CD4-positive, alpha-beta memory T cell (primary cell): Measurements from ENCODE around the gene GM2A. TPM values are rescaled to one million over a fixed set of nuclear protein-coding genes. Genes with fewer than 3 reads are reported as not detected.

Experiments
- CTCF ChIA-PET: fragments of 350-600 bp; sonication (Branson Sonifier 250); formaldehyde crosslinking; loops from one replicate; lab custom pipeline; 2021; ENCODE audit warnings: inconsistent platforms; ENCODE audit not compliant: partially characterized antibody; lab: Charles Lee
- POLR2A ChIA-PET: fragments of 350-600 bp; sonication (Branson Sonifier 250); formaldehyde crosslinking; loops from one replicate; lab custom pipeline; 2021; ENCODE audit not compliant: partially characterized antibody; lab: Charles Lee
- DNase-seq, 5 donors: peaks; one replicate each; pipeline versions ENCODE4 v3.0.0 to v3.0.0-alpha.2; 2020 to 2022; ENCODE audit warnings: mixed read lengths in 1 of 5
- H3K27ac ChIP-seq: one replicate; pipeline ENCODE4 v1.7.0; 2013; ENCODE audit warnings: low read depth, low read length
- H3K27me3 ChIP-seq: 2 replicates; pipeline ENCODE4 v1.7.0; 2013; ENCODE audit warnings: mild to moderate bottlenecking, low read length, moderate library complexity; ENCODE audit not compliant: insufficient read depth
- H3K36me3 ChIP-seq: 2 replicates; pipeline ENCODE4 v1.7.0; 2013; ENCODE audit warnings: mild to moderate bottlenecking, low read length, moderate library complexity; ENCODE audit not compliant: insufficient read depth
- H3K4me1 ChIP-seq: 2 replicates; pipeline ENCODE4 v1.7.0; 2013; ENCODE audit warnings: mild to moderate bottlenecking, low read length, moderate library complexity; ENCODE audit not compliant: insufficient read depth
- H3K4me3 ChIP-seq, 2 donors: one replicate each; pipeline ENCODE4 v1.7.0; 2013; ENCODE audit warnings: low read length in 2 of 2, mild to moderate bottlenecking in 1 of 2
- H3K9me3 ChIP-seq, 2 donors: one replicate each; pipeline ENCODE4 v1.7.0; 2013; ENCODE audit warnings: low read length in 2 of 2, control low read depth in 1 of 2; ENCODE audit not compliant: control insufficient read depth in 1 of 2
- H3K27ac Mint-ChIP-seq, 7 donors: one replicate each; pipeline ENCODE4 v1.8.0; 2020 to 2021; ENCODE audit warnings: mixed read lengths in 7 of 7, mild to moderate bottlenecking in 6 of 7, inconsistent platforms in 3 of 7, moderate library complexity in 3 of 7
- H3K27me3 Mint-ChIP-seq, 2 donors: one replicate each; pipeline ENCODE4 v1.8.0; 2020 to 2021; ENCODE audit warnings: mixed read lengths in 2 of 2
- H3K36me3 Mint-ChIP-seq, 2 donors: one replicate each; pipeline ENCODE4 v1.8.0; 2020 to 2021; ENCODE audit warnings: mixed read lengths in 2 of 2, inconsistent platforms in 1 of 2, mild to moderate bottlenecking in 1 of 2
- H3K4me1 Mint-ChIP-seq, 4 donors: one replicate each; pipeline ENCODE4 v1.8.0; 2020 to 2021; ENCODE audit warnings: mixed read lengths in 4 of 4, mild to moderate bottlenecking in 1 of 4
- H3K4me3 Mint-ChIP-seq, 8 donors: one replicate each; pipeline ENCODE4 v1.8.0; 2020 to 2021; ENCODE audit warnings: mixed read lengths in 8 of 8, mild to moderate bottlenecking in 7 of 8, moderate library complexity in 6 of 8, inconsistent platforms in 3 of 8
- H3K9me3 Mint-ChIP-seq, 8 donors: one replicate each; pipeline ENCODE4 v1.8.0; 2020 to 2021; ENCODE audit warnings: mixed read lengths in 8 of 8, mild to moderate bottlenecking in 5 of 8, inconsistent platforms in 3 of 8, moderate library complexity in 1 of 8
- intact Hi-C: fragments of 100-400 bp; cut with micrococcal nuclease; formaldehyde crosslinking; loops from one replicate; pipeline ENCODE4 v1.15.1; 2023
- polyA plus RNA-seq, 2 donors: library from polyadenylated mRNA; unstranded; fragments of 300-500 nt; fragmentation: Illumina TruSeq; gene quantifications; one replicate each; pipeline ENCODE4 v1.2.3, GENCODE V29; 2021
- total RNA-seq, 2 experiments: library from RNA; stranded (reverse); gene quantifications; one replicate each; pipeline ENCODE4 v1.2.3, GENCODE V29; 2021

GM2A gene
- total RNA-seq = 10 to 100 TPM; 20.4 to 23.1 TPM
- polyA plus RNA-seq = 1 to 10 TPM; 4.3 to 5.6 TPM

- no peaks in the 10 kb centered on the region for H3K27me3 Mint-ChIP-seq
These were observed at the start of gene GM2A for GRCh38 chr5:151252762-151253604. GM2A (plus strand) TSS chr5:151253185; CDS start chr5:151253217, 32 bp downstream.

GRCh38 chr5:151204051-151204450 lies 48.9 kb upstream of the GM2A start:
- peaks cover 47% of the 10 kb centered on the region for H3K4me1 ChIP-seq
- peaks cover 29% of the 10 kb centered on the region for H3K36me3 ChIP-seq
- ChIA-PET CTCF (interaction anchor here (1.5 to 4.5 kb wide), 3 partner anchors 10 to 34 kb away, joined by 3 to 22 read pairs (median 3); no protein-coding TSS in a partner anchor), POLR2A (interaction anchor here (1.4 to 5.5 kb wide), 2 partner anchors 9 to 19 kb away, joined by 9 to 67 read pairs; partner anchors contain the start of gene CCDC69)
- H3K9me3 Mint-ChIP-seq = no peaks in the 10 kb centered on the region
- H3K4me3 ChIP-seq = no peak overlapping the region
- peak overlapping the region in 2 of 7 donors; percentile 35 to 52 for H3K27ac Mint-ChIP-seq
- H3K27ac ChIP-seq = no peak overlapping the region
- H3K4me1 Mint-ChIP-seq = peaks cover 30 to 58% (median 42%) of the 10 kb centered on the region in 4 donors
- no peaks in the 10 kb centered on the region for H3K27me3 Mint-ChIP-seq
- intact Hi-C loops = loop anchor here (5.0 kb wide), 1 partner anchor 33 kb away; no protein-coding TSS in a partner anchor
- no peak overlapping the region for H3K4me3 Mint-ChIP-seq
- H3K36me3 Mint-ChIP-seq = peaks cover 32 to 38% of the 10 kb centered on the region in 2 donors
- DNase-seq = no peak
- H3K27me3 ChIP-seq = no peaks in the 10 kb centered on the region
- H3K9me3 ChIP-seq = no peaks in the 10 kb centered on the region

More at GRCh38 chr5:151252762-151253604, at the start of gene GM2A:
- H3K27ac ChIP-seq = peak within 1 kb of the TSS; percentile 66
- ChIA-PET CTCF (interaction anchor here (0.6 to 5.7 kb wide), 18 partner anchors 11 to 803 kb away, joined by 3 to 43 read pairs (median 4); partner anchors contain the start of genes CCDC69, IRGM and RBM22), POLR2A (interaction anchor here (0.7 to 4.6 kb wide), 23 partner anchors 12 to 803 kb away, joined by 3 to 78 read pairs (median 5); partner anchors contain the start of genes ANXA6, CCDC69, G3BP1 and RBM22)
- H3K9me3 Mint-ChIP-seq = peaks cover 0 to 2% (median 0%) of the 10 kb centered on the region in 8 donors
- intact Hi-C loops = loop anchor here (1.0 to 5.0 kb wide), 9 partner anchors 29 to 844 kb away; partner anchors contain the start of genes ANXA6, ATOX1, CCDC69 and DCTN4
- H3K4me1 ChIP-seq = peaks cover 37% of the 10 kb centered on the region
- peak within 1 kb of the TSS; percentile 89 to 97 (median 94) for H3K4me3 Mint-ChIP-seq
- no peaks in the 10 kb centered on the region for H3K27me3 ChIP-seq
- DNase-seq = peak; percentile 96 to 99 (median 97)
- no peaks in the 10 kb centered on the region for H3K9me3 ChIP-seq
- H3K27ac Mint-ChIP-seq = peak within 1 kb of the TSS; percentile 86 to 96 (median 94)
- H3K4me3 ChIP-seq = peak within 1 kb of the TSS; percentile 64 to 68
- H3K36me3 Mint-ChIP-seq = no peaks in the 10 kb centered on the region
- H3K36me3 ChIP-seq = no peaks in the 10 kb centered on the region
- H3K4me1 Mint-ChIP-seq = peaks cover 17 to 59% (median 36%) of the 10 kb centered on the region in 4 donors

- Mint-ChIP-seq H3K27me3 (no peaks in the 10 kb centered on the region), H3K4me1 (peaks cover 34 to 64% (median 50%) of the 10 kb centered on the region in 4 donors), H3K9me3 (no peaks in the 10 kb centered on the region), H3K4me3 (no peak overlapping the region), H3K36me3 (peaks cover 26 to 29% of the 10 kb centered on the region in 2 donors), H3K27ac (peak overlapping the region in 5 of 7 donors; percentile 1 to 88 (median 59))
- ChIA-PET POLR2A (interaction anchor here (5.5 kb wide), 1 partner anchor 8 kb away, joined by 67 read pairs; no protein-coding TSS in a partner anchor), CTCF (interaction anchor here (1.0 kb wide), 1 partner anchor 19 kb away, joined by 5 read pairs; the partner anchor contains the start of gene CCDC69)
- Histone ChIP-seq H3K4me3 (no peak overlapping the region), H3K9me3 (no peaks in the 10 kb centered on the region), H3K36me3 (peaks cover 18% of the 10 kb centered on the region), H3K27me3 (no peaks in the 10 kb centered on the region), H3K4me1 (peaks cover 59% of the 10 kb centered on the region), H3K27ac (no peak overlapping the region)
- no peak for DNase-seq
- intact Hi-C loops = no loop called here
These were observed 47.6 kb upstream of the GM2A start for GRCh38 chr5:151205411-151205810.

GRCh38 chr5:151208481-151208914 lies 44.5 kb upstream of the GM2A start:
- H3K4me1 Mint-ChIP-seq = peaks cover 42 to 70% (median 57%) of the 10 kb centered on the region in 4 donors
- no peaks in the 10 kb centered on the region for H3K27me3 Mint-ChIP-seq
- Histone ChIP-seq H3K27me3 (no peaks in the 10 kb centered on the region), H3K4me1 (peaks cover 74% of the 10 kb centered on the region), H3K4me3 (no peak overlapping the region), H3K27ac (no peak overlapping the region), H3K36me3 (peaks cover 6% of the 10 kb centered on the region), H3K9me3 (no peaks in the 10 kb centered on the region)
- intact Hi-C loops = no loop called here
- H3K36me3 Mint-ChIP-seq = peaks cover 15 to 21% of the 10 kb centered on the region in 2 donors
- peak overlapping the region in 5 of 8 donors; percentile 1 to 63 (median 40) for H3K4me3 Mint-ChIP-seq
- peak overlapping the region; percentile 6 to 93 (median 83) for H3K27ac Mint-ChIP-seq
- DNase-seq = no peak
- H3K9me3 Mint-ChIP-seq = no peaks in the 10 kb centered on the region
- CTCF ChIA-PET = interaction anchor here (1.0 to 1.6 kb wide), 5 partner anchors 14 to 43 kb away, joined by 3 read pairs; no protein-coding TSS in a partner anchor
- POLR2A ChIA-PET = interaction anchor here (0.5 to 1.8 kb wide), 7 partner anchors 13 to 44 kb away, joined by 3 to 5 read pairs (median 4); partner anchors contain the start of gene GM2A

GRCh38 chr5:151212406-151212798 lies 40.6 kb upstream of the GM2A start:
- CTCF ChIA-PET = interaction anchor here (0.7 to 7.1 kb wide), 10 partner anchors 8 to 161 kb away, joined by 3 to 81 read pairs (median 6); partner anchors contain the start of genes CCDC69 and GM2A
- no peaks in the 10 kb centered on the region for H3K27me3 Mint-ChIP-seq

GRCh38 chr5:151213803-151214613 lies 39.0 kb upstream of the GM2A start:
- Mint-ChIP-seq H3K27me3 (no peaks in the 10 kb centered on the region), H3K27ac (peak overlapping the region; percentile 86 to 99 (median 95)), H3K4me1 (peaks cover 66 to 93% (median 76%) of the 10 kb centered on the region in 4 donors), H3K36me3 (peaks cover 26 to 46% of the 10 kb centered on the region in 2 donors), H3K4me3 (peak overlapping the region; percentile 86 to 95 (median 88)), H3K9me3 (no peaks in the 10 kb centered on the region)
- POLR2A ChIA-PET = interaction anchor here (0.8 to 6.4 kb wide), 29 partner anchors 9 to 513 kb away, joined by 3 to 335 read pairs (median 5); partner anchors contain the start of genes ANXA6, CCDC69, DCTN4 and GM2A
- H3K27me3 ChIP-seq = no peaks in the 10 kb centered on the region
- peak overlapping the region; percentile 90 for H3K27ac ChIP-seq
- peak; percentile 83 to 92 (median 84) for DNase-seq
- peaks cover 98% of the 10 kb centered on the region for H3K4me1 ChIP-seq
- H3K36me3 ChIP-seq = no peaks in the 10 kb centered on the region
- CTCF ChIA-PET = interaction anchor here (0.9 to 7.1 kb wide), 15 partner anchors 10 to 99 kb away, joined by 3 to 81 read pairs (median 6); partner anchors contain the start of genes CCDC69 and GM2A
- H3K4me3 ChIP-seq = peak overlapping the region; percentile 49 to 85
- intact Hi-C loops = loop anchor here (1.0 to 2.0 kb wide), 4 partner anchors 9 to 57 kb away; partner anchors contain the start of gene ANXA6
- no peaks in the 10 kb centered on the region for H3K9me3 ChIP-seq

More at GRCh38 chr5:151212406-151212798, 40.6 kb upstream of the GM2A start:
- H3K4me3 ChIP-seq = peak overlapping the region; percentile 62 to 66
- DNase-seq = no peak
- Mint-ChIP-seq H3K9me3 (no peaks in the 10 kb centered on the region), H3K27ac (peak overlapping the region; percentile 86 to 99 (median 95)), H3K4me3 (peak overlapping the region; percentile 83 to 95 (median 87)), H3K4me1 (peaks cover 57 to 93% (median 72%) of the 10 kb centered on the region in 4 donors), H3K36me3 (peaks cover 15 to 33% of the 10 kb centered on the region in 2 donors)
- H3K36me3 ChIP-seq = no peaks in the 10 kb centered on the region
- no peaks in the 10 kb centered on the region for H3K9me3 ChIP-seq
- intact Hi-C loops = no loop called here
- H3K27ac ChIP-seq = peak overlapping the region; percentile 90
- peaks cover 97% of the 10 kb centered on the region for H3K4me1 ChIP-seq
- POLR2A ChIA-PET = interaction anchor here (0.7 to 6.4 kb wide), 13 partner anchors 9 to 429 kb away, joined by 3 to 335 read pairs (median 11); partner anchors contain the start of genes ANXA6, CCDC69, GM2A and TNIP1
- no peaks in the 10 kb centered on the region for H3K27me3 ChIP-seq
